HG03196 (cell line): ENCODE measurements around the gene SLC35D2.
"Not testable (repeated sequence)": the region's sequence is repeated elsewhere in the genome, so short reads cannot be mapped to it uniquely, and the experiment has no call there.

Experiments used
- ATAC-seq: cut with Tn5 transposase; IDR thresholded peaks from one replicate; pipeline ENCODE4 v1.9.1; 2021; ENCODE audit not compliant: unreplicated experiment

Gene SLC35D2

GRCh38 chr9:96361668-96362067 lies 21.8 kb downstream of the SLC35D2 start:
- ATAC-seq, result no peak

GRCh38 chr9:96360976-96361375 lies 22.5 kb downstream of the SLC35D2 start:
- ATAC-seq, result no peak

- ATAC-seq, result not testable (repeated sequence)
Observed at GRCh38 chr9:96360523-96360922, 23.0 kb downstream of the SLC35D2 start.

- ATAC-seq, result no peak
Observed at GRCh38 chr9:96350866-96351265, 32.6 kb downstream of the SLC35D2 start.

- no peak for ATAC-seq
Observed at GRCh38 chr9:96348261-96348660, 35.2 kb downstream of the SLC35D2 start.

GRCh38 chr9:96345551-96345950 lies 38.0 kb downstream of the SLC35D2 start:
- no peak for ATAC-seq

- ATAC-seq, result no peak
Observed at GRCh38 chr9:96344458-96345180, 38.9 kb downstream of the SLC35D2 start.

- no peak for ATAC-seq
Observed at GRCh38 chr9:96343515-96344360, 39.8 kb downstream of the SLC35D2 start.

- ATAC-seq, result no peak
Observed at GRCh38 chr9:96342571-96343245, 40.8 kb downstream of the SLC35D2 start.

GRCh38 chr9:96340707-96341106 lies 42.8 kb downstream of the SLC35D2 start:
- no peak for ATAC-seq

- ATAC-seq, result no peak
Observed at GRCh38 chr9:96338299-96338698, 45.2 kb downstream of the SLC35D2 start.

GRCh38 chr9:96333958-96334357 lies 49.6 kb downstream of the SLC35D2 start:
- ATAC-seq, result no peak

- no peak for ATAC-seq
Observed at GRCh38 chr9:96331236-96331947, 52.1 kb downstream of the SLC35D2 start.

- peak; percentile 63 for ATAC-seq
Observed at GRCh38 chr9:96327694-96328352, 55.7 kb downstream of the SLC35D2 start.

GRCh38 chr9:96323169-96323568 lies 60.3 kb downstream of the SLC35D2 start:
- no peak for ATAC-seq

GRCh38 chr9:96322736-96323135 lies 60.8 kb downstream of the SLC35D2 start:
- not testable (repeated sequence) for ATAC-seq

GRCh38 chr9:96322210-96322609 lies 61.3 kb downstream of the SLC35D2 start:
- ATAC-seq, result not testable (repeated sequence)

GRCh38 chr9:96321515-96321914 lies 62.0 kb downstream of the SLC35D2 start:
- ATAC-seq, result no peak

GRCh38 chr9:96320749-96321280 lies 62.7 kb downstream of the SLC35D2 start:
- no peak for ATAC-seq

GRCh38 chr9:96318921-96319565 lies 64.5 kb downstream of the SLC35D2 start:
- no peak for ATAC-seq
